ENCODE data around the gene ITPRIPL2. TPM values are rescaled to one million over a fixed set of nuclear protein-coding genes. Genes with fewer than 3 reads are reported as not detected.
A peak's percentile ranks its signal among the peaks of the same experiment; 100 is the strongest.

ITPRIPL2 gene
- polyA plus RNA-seq, 12 donors, result 17.7 to 32.3 (median 23.7) TPM; not detected in 1

DNA sequence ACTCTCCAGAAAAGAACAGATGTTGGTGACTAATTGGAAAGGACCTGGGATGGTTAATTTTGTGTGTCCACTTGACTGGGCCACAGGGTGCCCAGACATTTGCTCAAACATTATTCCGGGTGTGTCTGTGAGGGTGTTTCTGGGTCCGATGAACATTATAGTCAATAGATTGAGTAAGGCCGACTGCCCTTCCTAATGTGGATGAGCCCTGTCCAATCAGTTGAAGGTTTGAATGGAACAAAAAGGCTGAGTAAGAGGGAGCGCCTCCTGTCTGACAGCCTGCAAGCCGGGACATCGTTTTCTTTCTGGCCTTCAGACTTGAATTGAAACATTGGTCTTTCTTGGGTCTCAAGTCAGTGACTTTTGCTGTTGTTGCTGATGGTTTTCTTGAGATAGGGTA, 22.8 kb upstream of the ITPRIPL2 start:
- DNase-seq, result no peak

- DNase-seq, result no peak
Measured at GRCh38 chr16:19092653-19093410, 20.9 kb upstream of the ITPRIPL2 start.

DNA sequence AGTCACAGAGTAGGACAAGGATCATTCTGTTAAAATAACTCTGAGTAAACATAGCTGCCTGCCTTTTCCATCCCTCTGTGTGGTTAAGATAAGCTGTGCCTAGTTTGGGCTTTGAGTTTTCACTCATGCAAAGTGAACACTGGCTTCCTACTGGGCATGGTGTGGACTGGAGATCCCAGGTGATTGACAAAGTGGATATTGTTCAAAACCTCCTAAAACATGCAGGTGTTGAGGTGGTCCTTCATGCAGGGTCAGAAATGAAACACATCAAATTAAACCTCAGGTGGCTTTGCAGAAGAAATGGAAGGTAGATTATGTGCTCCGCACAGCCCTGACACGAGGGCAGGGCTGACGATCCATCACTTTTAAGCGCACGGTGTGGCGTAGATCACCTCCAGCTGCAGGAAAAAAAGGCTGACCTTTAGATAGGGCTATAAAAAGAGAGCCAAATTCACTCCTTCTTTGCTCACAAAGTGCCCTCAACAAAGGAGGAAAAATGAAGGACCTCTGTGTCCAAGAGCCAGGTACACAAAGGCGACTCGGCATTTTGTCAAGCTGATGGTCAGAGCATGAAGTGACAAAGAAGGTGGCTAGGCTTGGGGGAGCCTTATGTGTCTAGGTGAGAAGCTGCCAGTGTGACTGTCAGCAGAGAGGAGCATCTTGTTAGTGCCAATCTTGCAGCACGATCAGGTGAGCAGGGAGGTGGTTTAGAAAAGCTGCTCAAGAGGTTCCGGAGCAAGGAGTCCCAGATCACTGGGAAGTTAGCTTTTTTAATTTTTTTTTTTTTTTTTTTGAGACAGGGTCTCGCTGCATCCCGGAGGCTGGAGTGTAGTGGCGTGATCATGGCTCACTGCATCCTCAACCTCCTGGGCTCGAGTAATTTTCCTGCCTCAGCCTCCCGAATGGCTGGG, 19.9 kb upstream of the ITPRIPL2 start:
- no peak for DNase-seq

DNA sequence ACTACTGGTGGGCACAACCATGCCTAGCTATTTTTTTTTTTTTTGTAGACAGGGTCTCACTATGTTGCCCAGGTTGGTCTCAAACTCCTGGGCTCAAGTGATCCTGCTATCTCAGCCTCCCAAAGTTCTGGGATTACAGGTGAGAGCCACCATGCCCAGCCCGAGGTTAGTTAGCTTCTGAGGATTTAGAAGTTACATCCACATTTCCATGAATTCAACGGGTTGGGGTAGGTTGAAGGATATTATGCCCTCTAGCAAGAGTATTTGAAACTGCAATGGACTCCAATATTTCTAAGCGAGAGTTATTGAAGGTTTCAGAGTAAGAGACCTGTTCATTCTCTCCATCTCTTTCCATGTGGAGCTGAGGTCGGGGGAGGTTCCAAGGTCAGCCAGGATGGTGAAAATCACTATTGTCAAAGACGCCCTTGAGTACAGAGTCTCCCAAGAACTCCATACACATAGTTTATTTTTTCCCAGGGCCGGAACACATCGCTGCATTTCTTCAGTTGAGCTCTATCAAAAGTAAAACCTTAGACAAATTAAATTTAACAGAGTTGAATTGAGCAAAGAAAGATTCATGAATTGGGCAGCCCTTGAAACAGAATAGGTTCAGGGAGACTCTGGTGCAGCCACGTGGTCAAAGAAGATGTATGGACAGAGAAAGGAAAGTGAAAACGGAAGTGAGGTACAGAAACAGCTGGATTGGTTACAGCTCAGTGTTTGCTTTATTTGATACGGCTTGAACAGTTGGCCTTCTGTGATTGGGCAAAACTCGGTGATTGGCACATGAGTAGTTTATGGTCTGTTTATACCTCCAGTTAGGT, 19.0 kb upstream of the ITPRIPL2 start:
- DNase-seq, result no peak

DNA sequence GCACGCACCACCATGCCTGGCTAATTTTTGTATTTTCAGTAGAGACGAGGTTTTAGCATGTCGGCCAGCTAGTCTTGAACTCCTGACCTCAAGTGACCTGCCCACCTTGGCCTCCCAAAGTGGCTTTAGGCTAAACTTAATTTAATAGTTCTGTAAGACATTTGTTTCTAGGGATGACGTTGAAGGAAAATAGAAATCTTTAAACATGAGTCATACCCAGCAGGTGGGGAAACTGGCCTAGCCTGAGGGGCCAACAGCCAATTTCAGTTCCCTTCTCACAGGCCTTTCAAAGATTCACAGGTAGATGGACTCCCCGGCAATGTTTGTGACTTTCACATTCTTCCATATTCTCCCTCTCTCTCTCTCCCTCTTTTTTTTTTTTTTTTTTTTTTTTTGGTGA, 18.1 kb upstream of the ITPRIPL2 start:
- no peak for DNase-seq

DNA sequence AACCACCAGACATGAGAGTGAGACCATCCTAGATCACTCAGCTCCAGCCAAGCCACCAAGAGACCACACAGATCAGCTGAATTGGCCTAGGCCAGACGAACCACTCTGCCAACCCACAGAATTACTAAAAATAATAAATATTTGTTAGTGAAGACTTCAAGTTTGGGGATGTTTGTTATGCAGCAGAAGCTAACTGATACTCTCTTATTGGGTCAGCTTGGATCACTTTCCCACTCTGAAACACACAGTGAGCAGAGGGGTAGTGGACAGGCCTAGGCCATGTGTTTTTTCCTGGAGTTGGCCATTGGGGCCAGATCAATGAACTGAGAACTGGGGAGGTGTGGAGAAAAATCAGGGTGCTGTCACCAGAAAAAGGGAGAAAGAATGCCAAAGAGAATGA, 15.6 kb upstream of the ITPRIPL2 start:
- DNase-seq, result no peak

DNA sequence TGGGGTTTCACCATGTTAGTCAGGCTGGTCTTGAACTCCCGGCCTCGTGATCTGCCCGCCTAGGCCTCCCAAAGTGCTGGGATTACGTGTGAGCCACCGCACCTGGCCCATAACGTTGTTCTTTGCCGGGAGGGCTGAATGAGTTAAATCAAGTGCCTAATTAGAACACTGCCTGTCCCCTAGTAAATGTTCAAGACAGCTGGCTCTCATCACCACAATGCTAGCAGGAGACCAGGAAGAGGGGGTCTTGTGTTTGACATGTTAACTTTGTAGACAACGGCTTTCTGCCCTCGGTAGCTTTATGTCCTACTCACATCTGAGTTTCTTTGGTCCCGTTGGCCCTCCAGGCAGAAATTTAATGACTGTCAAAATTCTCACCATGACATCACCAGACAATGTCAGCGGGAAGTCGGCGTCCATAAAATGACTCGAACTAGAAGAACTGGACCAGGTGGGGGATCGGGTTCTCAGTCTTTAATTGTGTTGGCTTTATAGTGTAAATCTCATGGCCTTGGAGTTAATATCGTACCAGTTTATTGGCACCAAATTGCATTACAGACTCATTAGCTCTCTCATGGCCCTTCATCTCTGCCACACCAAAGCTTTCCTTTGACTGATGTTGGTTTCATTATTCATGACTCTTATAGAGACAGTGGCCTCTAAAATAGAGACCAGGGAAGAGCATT, 11.4 kb upstream of the ITPRIPL2 start:
- no peak for DNase-seq

DNA sequence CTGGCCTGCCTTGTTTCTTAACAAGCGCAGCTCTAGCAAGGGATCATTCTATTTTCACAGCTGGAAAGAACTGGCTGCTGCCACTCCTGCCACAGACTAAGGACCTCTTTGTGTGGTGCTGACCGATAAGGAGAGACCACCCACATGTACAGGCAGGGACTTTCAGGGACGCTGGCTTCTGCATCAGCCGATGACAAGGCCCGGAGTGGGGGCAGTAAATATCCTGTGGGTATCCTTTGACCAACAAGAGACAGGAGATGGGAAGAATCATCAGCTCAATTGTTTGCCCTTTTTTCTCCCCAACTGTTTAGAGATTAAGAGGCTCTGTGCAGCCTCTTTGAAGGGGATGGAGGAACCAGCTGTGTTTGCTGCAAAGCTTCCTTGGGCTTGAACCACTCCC, 9.2 kb upstream of the ITPRIPL2 start:
- no peak for DNase-seq

- no peak for DNase-seq
Measured at GRCh38 chr16:19105131-19105530, 8.6 kb upstream of the ITPRIPL2 start.

DNA sequence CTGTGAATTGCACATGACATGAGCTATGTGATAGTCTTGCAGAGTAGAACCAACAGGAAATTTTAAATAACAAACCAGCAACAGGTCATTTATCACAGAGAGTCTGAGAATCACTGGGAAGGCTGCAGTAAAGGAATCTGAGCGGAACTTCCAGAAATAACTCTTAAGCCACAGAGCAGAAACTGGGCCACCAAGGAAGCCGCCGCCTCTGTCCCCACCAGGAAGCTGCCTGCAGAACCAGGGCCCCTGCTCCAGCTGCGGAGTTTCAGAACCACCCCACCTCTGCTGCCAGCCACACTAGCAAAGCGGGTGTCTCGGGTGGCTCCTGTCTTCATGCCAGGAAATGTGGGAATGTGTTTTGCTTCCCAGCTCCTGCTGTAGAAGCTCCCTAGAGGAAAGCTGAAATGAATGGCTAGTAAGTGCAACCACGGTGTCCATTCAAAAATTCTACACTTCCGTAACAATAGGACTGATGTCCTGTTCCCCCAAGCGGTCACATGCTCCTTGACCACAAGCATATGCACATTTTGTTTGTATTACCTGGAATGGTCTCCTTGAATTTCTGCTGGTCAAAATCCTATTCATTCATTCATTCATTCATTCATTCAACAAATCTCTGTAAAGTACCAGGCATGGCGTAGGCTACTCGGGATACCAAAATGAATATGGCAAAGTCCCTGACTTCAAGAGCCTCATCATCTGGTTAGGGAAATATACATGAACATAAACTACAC, 7.7 kb upstream of the ITPRIPL2 start:
- DNase-seq, result no peak

GRCh38 chr16:19106625-19107020, 7.1 kb upstream of the ITPRIPL2 start:
- no peak for DNase-seq

DNA sequence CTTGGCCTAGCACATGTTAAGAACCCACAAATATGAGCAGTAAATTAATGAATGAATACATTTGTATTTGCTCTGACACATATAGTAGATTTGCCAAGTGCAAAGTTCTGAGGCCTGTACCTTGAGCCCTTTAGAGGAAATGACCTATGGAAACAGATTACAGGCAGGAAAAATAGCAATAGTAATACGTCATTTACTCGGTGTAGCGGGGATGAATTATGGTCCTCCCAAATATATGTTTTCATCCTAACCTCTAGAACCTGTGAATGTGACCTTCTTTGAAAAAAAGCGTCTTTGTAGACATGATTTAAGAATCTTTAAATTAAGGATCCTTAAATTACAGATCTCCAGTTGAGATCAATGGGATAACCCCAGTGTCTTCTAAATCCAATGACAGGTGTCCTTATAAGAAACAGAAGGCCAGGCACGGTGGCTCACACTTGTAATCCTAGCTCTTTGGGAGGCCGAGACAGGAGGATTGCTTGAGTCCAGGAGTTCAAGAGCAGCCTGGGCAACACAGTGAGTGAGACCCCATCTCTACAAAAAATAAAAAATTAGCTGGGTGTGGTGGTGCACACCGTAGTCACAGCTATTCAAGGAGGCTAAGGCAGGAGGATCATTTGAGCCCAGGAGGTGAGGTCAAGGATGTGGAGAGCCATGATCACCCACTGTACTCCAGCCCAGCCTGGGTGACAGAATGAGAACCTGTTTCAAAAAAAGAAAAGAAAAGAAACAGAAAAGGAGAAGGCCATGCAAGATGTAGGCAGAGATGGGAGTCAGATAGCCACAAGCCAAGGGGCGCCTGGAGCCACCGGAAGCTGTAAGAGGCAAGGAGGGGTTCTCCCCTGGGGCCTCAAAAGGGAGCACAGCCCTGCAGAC, 5.1 kb upstream of the ITPRIPL2 start:
- no peak for DNase-seq

DNA sequence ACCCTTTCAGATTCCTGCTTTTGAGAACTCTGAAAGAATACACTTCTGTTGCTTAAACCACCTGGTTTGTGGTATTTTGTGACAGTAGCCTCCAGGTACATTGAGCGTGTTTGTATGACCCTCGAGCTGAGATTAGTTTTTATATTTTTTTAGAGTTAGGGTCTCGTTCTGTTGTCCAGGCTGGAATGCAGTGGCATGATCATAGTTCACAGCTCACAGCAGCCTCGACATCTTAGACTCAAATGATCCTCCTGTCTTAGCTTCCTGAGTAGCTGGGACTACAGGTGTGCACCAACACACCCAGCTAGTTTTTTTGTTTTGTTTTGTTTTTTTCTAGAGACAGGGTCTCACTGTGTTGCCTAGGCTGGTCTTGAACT, 4.5 kb upstream of the ITPRIPL2 start:
- DNase-seq, result no peak

- DNase-seq, result no peak
Measured at GRCh38 chr16:19110537-19111360, 3.0 kb upstream of the ITPRIPL2 start.

DNA sequence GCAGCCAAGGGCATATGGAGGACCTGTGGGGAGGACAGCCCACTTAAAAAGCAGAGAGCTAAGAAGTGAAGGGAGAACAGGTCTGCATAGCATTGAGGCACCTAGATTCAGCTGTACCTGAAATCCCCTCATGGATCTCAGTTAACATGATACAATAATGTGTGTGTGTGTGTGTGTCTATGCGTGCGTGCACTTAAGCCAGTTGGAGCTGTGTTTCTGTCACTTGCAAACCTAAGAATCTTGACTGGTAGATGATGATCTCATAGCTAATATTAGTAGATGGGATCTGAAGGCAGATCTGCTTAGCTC, 1.7 kb upstream of the ITPRIPL2 start:
- DNase-seq, result no peak

DNA sequence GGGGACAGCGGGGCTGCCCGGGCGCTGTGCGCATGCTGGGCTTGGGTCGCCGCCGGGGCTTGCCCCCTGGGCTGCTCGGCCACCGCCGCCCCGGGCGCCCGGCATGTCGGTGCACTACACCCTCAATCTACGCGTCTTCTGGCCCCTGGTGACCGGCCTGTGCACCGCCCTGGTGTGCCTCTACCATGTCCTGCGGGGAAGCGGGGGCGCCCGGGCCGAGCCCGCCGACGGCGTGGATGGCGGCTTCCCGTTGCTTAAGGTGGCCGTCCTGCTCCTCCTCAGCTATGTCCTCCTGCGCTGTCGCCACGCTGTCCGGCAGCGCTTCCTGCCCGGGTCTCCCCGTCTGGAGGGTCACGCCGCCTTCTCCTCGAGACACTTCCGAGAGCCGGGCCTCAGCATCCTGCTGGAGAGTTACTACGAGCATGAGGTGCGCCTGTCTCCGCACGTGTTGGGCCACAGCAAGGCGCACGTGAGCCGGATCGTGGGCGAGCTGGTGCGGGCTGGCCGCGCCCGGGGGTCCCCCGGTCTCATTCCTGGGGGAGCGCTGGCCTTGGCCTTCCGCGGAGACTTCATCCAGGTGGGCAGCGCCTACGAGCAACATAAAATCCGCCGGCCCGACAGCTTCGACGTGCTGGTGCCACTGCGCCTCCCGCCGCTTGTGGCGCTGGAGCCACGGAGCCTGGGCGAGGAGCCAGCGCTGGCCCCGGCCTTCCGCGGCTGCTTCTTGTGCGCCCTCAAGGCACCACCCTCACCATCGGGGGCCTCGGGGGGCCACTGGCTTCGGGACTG, 789 bp downstream of the ITPRIPL2 start:
- peak; percentile 74 for DNase-seq

- DNase-seq, result no peak
Measured at GRCh38 chr16:19115148-19116021, 1.6 kb downstream of the ITPRIPL2 start.
